Endometrial microvascular endothelial cells (primary cell): ENCODE results near the gene DIAPH3. TPM values are rescaled to one million over a fixed set of nuclear protein-coding genes. Genes with fewer than 3 reads are reported as not detected.

Experiments used
- in situ Hi-C: cut with HindIII; loops from 2 replicates; pipeline ENCODE4 v1.10.0; 2017; ENCODE audit warnings: low sequenced_read_pairs, low pct_unique_long_range_greater_than_20kb; ENCODE audit errors: inconsistent ontology term
- total RNA-seq: library from RNA; depleted of rRNA; stranded (reverse); fragments of >200 nt; gene quantifications from one replicate; pipeline ENCODE4 v1.2.3, GENCODE V29; 2015; ENCODE audit errors: inconsistent ontology term

The DIAPH3 gene
- total RNA-seq, 1 donor from 2014 or later = 19.9 TPM

DNA sequence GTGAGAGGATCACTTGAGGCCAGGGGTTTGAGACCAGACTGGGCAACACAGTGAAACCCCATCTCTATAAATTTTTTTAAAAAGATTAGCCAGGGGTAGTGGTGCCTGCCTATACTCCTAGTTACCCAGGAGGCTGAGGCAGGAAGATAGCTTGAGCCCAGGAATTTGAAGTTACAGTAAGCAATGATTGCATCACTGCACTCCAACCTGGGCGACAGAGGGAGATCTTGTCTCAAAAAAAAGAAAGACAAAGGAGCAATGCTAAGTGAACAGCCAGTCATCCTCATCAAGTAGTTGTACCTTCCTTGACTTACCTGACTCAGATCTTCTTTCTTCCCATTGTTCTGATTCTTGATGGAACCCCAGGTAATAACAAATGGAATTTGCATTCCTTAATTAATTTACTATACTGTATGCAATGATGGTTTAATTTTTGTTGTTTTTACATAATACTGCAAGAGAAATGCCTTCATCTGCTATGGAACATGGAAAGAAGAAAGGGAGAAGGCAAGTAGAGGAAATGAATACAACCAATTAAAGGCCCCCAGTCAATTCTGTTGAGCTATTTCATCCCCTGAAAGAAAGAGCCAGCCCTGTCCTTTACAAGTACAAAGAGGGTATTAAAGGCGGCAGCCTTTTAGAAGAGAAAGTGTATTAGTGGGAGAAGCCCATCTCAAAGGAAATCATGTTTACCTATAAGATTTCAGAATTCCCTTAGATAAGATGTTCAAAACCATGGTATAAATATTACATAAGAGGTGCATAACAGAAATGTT lies 316.7 kb downstream of the DIAPH3 start:
- in situ Hi-C loops = no loop called here

DNA sequence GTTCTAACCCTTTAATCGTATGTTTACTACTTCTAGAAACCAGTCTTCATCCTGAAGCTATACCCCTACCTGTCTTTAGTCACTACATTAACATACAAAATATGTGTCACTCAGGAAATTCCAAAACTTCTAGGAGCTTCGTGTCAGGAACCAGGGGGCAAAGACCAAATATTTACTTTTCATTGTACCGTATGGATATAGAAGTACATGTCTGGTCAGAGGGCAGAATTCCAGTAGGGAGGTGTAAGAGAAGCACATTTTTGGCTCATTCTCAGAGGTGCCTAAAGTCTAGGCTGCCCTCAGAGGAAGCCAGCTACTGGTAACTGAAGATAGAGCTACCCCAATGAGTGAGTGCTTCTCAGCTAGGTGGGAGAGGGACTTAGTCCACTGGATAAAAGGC lies 320.7 kb downstream of the DIAPH3 start:
- in situ Hi-C loops = no loop called here

DNA sequence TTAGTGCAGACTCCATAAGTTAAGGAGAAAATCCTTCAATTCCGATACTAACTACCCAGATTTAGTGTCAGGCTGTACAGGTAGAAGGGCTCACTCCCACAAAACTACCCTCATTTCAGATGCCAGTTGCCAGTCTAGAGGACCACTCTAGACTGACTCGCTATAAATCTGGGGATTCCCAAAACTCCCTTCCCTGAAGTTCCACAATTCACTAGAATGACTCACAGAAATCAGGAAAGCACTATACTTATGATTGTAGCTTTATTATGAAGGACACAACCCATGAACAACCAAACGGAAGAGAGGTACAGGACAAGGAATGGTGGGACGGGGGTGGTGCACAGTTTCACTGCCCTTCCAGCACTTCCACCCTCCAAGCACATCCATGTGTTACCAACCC lies 321.2 kb downstream of the DIAPH3 start:
- in situ Hi-C loops = no loop called here

DNA sequence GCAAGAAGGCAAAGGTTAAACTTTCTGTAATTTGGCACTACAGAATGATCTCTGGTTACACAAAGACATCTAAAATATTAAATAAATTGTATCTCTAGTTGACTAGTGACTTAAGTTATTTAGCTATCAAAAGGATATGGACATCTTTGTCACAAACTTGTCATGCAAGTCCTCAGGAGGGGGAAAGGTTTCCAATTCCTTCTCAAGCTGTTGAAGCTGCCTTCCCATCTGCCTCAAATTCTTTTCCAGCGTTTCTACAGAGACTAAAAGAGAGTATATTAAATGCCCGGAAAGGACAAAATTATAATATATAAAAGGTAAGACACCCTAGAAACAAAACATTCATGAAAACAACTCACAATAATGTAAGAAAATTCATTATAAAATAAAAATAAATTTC lies 324.5 kb downstream of the DIAPH3 start:
- in situ Hi-C loops = no loop called here

DNA sequence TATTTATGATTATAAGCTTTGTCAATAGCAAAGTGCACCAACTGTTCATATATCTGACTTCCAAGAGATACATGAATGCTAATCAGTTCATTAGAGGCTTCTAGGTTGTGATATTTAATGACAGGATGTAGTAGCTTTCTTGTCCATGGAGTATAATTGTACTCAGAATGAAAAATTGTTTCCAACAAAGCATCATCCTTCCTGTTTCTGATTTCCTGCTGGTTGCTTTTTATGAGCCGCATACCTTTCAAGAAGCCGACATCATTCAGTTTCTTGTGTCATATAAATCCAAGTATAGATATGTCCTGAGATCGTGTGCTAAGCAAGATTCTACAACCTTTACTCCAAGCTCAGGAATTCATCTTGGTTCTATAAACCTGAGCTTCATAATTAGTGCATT lies 326.6 kb downstream of the DIAPH3 start:
- in situ Hi-C loops = no loop called here

DNA sequence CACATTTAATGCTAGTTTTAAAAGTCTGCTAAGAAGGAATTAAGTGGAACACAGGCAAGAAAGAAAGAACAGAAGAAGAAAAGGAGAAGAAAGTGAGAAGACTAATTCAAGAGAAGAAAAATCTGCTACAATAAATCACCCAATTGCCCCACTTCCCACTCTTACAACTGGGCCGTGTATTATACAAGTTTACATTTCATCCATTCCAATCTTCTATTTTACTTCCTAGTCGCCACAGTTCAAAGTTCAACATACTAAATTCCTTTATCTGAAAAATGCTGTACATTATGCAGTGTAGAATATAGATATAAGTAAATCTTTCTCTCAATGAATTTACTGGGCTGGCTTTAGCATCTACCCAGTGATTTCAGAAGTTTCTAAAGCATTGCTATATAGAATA lies 328.2 kb downstream of the DIAPH3 start:
- in situ Hi-C loops = no loop called here

DNA sequence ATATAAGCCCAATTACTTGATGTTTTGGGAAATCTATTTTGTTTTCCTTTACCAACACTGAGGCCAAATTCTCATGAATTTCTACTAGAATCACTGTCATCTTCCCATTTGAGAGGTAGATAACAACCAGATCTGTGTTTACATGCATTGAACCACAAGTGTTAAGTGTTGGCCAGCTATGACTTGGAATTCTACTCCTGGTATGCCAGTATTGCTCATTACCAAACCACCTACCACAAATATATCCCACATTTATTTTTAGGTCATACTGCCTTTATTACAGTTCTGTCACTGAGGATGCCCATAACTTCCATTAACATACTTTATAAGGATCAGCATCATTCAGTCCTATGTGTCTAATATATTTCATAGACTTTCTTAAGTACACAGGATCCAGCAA lies 328.9 kb downstream of the DIAPH3 start:
- in situ Hi-C loops = no loop called here

DNA sequence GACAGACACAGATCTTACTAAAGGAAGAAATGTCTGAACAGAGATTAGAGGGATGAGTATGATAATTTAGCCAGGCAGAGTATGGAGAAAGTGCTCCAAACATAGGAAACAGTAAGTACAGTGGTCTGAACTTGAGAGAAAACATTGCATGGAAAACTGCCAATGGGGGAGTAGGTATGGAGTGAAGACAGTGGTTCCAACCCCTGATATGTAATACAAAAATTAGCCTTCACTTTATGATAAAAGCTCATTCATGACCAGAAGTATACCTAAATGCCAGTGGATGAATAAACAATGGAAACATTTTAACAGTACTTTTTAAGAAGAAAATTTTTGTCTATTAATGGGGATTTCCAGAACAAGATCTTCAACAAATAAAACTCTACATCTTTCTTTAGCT lies 334.0 kb downstream of the DIAPH3 start:
- in situ Hi-C loops = no loop called here

DNA sequence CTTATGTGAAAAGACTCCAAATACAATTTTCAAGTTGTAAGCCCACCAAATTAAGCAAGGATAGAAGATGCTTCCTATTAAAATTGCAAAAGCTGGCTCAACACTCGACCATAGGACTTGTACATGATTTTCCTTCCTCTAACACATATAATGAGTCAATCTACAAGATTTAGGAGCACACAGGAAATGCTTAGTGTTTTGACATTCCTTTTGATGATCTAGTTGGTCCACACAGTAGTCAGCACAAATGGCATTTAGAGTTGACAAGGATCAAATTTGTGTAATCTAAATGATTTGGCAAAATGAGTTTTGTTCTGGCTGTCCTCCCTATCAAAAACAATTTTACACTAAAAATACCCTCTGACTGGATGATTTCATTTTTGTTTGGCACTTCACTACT lies 340.2 kb downstream of the DIAPH3 start:
- in situ Hi-C loops = no loop called here

DNA sequence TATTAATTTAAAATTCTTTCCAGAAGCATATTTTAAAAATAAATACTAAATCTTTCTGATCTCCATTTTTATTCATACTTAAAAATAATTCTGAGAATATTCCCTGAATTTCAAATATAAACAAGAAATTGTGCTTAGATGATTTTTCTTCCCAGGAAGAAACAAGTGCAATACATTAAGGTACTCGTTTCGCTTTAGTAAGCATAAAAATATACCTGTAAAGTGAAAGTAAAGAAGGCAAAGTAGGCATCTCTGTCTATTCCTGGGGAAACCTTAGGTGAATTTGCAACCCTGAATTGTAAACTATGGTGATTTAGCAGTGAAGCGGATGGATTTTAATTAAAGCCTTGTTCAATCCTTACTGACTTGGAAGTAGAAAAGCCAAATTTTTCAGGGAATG lies 354.2 kb downstream of the DIAPH3 start:
- in situ Hi-C loops = no loop called here

DNA sequence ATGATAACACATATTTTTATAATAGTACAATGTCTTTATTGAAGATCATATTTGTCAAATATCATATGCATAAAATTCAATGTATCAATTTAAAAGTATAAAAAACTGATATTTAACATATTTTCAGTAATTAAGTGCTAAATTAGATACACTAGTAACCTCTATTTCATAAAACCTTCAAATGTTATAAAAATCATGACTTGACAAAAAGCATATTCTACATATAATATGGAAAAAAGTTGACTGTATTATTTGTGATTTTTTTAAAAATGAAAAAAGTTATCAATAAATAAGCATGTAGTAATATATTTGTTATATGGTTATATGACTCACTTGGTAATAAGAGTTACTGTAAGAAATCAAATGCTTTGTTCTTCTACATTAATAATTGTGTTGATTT lies 356.9 kb downstream of the DIAPH3 start:
- in situ Hi-C loops = no loop called here

DNA sequence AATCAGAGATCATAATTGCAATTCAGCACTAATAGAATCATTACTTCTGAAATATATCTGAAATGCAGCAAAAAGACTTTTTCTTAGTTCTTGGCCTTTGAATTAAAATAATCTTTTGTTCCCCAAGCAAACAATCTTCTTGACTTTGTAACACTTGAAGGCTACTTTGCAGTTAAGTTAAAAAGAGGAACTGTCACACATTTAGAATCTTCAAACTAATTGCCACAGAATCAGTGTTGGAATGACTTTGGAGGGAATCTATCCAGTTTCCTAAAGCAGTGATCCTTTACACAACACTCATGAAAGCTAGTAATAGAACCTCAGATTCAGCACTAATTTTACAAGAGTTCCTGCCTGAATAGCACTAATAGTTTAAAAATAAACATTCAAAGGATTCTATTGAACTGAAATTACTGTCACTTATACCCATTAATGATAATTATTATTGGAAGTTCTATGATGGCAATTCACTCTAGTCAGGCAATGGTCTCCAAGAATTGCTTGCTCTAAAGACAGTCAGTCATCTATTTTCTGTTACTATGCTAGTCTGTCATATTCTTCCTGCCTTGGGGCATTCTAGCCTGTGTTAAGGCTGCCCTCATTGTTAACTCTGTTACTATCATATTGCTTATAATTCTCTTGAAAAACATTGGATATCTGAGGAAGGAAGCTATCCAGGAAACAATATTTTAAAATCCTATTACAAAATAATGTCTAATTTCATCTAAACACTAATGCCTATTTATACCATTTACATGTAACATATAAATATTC lies 362.4 kb downstream of the DIAPH3 start:
- in situ Hi-C loops = no loop called here

DNA sequence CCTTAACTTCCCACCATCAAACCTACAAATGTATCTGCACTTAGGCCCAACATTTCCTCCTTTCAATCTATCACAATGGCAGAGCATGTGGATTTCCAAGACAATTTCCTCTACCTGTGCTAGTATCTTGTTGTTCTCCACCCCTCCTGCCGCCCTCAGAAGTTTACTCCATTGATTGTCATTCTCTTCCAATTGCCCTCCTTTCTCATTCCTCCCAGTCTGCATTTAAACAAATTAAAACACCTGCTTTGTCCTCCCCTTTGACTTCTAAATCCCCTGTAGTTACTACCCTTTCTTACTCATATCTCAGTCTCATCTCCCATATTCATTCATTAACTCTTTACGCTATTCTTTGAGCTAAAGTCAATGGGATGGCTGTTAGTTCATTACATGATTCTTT lies 370.6 kb downstream of the DIAPH3 start:
- in situ Hi-C loops = no loop called here

DNA sequence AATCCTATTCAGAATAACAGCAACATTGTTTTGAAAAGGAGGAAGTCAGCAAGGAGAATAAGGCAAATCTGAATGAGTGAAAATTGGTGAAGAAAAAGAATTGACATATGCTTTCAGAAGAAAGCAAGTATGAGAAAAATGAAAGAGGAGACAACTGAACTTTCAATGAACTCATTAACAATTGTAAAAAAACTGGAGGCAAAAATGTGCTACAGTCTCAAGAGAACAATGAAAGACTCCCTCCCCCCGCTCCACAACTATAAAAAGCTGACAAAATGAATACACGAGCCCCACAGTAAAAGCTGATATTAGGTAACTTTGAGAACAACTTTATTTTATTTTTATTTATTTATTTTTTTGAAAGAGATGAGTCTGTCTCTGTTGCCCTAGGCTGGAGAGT lies 373.1 kb downstream of the DIAPH3 start:
- in situ Hi-C loops = no loop called here

DNA sequence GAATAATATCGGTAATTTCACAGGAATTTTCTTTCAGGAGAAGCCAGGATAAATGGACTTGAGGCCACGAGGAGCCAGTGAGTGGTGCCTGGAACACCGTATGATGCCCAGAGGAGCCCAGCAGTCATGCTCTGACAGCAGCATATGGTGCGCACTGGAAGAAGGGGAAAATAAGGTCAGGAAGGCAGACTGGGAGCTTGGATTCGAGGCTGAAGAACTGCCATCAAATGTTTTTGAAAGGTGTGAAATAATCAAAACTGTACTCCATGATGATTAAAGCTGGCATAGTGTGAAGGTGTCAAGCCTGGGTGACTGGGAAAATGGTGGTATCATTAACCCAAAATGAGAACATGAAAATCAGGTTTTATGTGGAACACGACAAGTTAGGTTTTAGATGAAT lies 374.2 kb downstream of the DIAPH3 start:
- in situ Hi-C loops = no loop called here

DNA sequence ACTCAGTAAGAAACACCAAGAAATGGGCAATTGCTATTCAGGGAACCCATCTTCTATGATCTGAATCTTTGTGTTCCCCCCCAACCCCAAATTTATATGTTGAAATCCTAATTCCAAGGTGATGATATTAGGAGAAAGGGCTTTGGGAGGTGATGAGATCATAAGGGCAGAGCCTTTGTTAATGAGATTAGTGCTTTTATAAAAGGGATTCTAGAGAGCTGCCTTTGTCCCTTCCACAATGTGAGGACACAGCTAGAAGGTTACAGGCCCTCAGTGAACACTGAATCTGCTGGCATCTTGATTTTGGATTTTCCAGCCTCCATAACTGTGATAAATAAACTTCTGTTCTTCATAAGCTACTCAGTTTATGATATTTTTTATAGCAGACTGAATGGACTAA lies 376.0 kb downstream of the DIAPH3 start:
- in situ Hi-C loops = no loop called here

DNA sequence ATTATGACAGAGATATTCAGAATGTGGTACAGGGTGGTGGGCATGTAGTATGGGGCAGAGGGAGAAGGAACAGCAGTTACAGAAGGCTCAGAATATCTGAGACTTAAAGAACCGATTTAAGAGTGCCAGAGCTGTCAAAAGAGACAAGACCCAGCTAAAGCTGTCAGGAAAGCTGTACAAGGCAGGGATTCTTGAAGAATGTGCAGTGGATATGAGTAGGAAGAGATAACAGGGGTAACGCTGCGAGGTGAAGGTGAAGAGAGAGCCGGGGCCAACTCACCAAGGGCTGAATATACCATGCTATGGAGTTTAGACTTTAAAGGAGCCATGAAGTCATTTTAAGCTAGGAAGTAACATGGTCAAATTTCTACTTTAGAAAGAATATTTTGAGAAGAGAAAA lies 381.0 kb downstream of the DIAPH3 start:
- in situ Hi-C loops = no loop called here

DNA sequence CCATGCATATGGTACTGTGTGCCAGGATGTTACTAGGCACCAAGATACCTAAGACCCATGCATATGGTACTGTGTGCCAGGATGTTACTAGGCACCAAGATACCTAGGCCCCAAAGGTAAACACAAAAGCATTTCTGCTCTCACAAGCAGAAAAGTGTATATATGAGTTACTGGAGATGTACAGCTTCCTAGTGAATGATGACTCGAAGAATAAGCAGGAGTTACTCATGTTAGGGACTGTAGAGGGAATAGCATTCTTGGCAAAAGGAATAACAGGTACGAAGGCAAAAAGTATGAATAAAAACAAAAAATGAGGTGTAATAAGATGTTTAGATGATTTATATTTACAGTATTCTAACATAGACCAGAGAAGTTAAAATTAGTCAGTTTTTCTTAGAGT lies 383.7 kb downstream of the DIAPH3 start:
- in situ Hi-C loops = no loop called here

DNA sequence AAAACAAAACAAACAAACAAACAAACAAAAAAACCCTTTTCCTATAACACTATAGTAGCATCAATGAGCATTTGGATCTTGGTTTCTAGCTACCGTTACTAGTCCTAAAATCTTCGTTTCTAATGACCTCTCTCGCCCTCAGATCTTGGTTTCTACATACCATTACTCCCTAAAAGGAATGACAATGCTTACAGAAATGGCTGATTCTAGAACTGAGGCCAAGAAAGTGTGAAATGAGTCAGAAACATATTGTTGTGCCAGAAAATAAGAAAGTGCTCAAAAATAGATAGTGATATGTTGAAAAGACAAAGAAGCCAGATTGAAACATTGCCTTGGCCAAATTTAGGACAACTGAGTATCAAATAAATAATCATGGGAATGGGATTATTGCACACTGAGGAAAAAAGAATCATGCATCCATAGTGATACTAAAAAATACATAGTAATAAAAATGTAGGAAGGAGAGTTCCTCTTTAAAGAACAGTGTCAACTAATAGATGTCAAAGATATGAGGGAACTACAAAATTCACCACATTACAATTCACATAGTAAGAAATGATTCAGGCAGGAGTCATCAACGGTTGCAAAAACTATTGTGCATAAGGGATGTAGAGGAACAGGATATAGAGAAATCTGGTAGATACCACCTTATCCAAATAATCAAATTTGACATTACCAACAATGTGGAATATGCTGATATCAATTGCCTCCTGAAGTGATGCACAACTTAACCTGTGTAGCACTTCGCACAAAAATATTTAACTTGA lies 386.6 kb downstream of the DIAPH3 start:
- in situ Hi-C loops = no loop called here

DNA sequence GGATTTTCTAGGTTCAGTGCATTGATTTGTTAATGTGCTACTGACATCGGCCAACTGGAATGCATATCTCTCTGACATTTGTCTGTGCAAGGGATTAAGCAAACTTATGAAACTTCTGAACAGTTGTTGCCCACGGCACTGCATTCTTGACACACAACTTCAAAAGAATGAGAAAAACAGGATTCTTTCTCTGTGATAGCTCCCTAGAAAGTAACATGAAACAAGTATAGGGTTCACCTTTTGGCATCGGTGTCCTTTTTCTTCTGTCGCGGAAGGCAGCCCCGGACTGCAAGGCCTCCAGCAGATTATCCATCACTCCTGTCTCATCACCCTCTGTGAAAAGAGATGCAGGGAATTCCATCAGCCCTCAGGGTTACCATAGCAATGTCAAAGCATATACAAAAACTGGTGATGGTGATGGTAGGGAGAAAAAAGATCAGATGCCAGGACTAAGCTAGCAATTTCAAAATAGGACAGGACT lies 389.2 kb downstream of the DIAPH3 start:
- in situ Hi-C loops = no loop called here
